ENCODE results near the gene SRD5A1. TPM values are rescaled to one million over a fixed set of nuclear protein-coding genes. Genes with fewer than 3 reads are reported as not detected.

Gene SRD5A1
- total RNA-seq, 1 donor from 2014 or later = 10.1 TPM

DNA sequence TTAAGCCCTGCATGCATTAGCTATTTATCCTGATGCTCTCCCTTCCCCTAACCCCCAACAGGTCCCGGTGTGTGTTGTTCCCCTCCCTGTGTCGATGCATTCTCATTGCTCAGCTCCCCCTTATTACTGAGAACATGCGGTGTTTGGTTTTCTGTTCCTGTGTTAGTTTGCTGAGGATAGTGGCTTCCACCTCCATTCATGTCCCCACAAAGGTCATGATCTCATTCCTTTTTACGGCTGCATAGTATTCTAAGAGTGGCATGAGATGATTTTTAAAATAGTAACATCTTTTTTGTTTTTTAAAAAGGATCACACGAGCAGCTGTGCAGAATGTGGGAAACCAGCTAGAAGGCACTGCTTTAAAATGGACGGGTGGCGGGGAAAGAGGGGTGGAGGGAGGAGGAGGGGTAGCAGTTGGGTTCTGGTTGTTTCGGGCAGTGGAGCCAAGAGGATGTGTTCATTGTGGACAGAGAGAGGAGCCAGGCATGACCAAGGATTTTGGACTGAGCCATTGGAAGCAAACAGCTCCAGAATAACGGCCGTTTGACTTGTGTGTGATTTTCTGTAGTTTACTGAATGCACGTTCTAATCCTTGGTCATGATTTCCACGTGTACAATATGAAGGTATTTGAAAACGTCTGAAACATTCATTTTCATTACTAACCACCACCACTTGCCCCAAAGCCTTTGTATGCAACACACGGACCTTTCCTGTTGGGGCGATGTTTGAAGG, 78.3 kb downstream of the SRD5A1 start:
- intact Hi-C loops (cut with micrococcal nuclease) = loop anchor here (1.0 to 5.0 kb wide), 4 partner anchors 17 to 1188 kb away; partner anchors contain the start of gene CFAP90

DNA sequence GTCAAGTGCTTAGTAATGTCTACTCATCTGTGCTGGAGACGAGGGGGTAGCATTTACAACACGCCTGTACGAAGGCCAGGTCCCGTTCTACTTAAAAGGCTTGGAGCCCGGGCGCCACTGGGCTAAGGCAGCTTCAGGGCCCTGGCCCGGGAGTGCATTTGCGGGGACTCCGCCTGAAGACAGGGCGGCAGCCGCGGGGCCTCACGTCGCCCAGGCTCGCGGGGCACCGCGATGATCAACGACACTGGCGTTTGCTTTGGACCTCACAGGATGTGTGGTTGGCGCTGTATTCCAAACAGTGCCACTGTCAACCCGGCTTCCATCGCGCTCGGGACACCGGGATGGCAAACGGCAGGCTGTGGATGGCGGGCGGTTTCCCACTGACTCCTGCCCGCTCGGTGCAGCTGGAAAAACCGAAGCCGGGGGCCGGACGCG, 78.9 kb downstream of the SRD5A1 start:
- intact Hi-C loops (cut with micrococcal nuclease) = loop anchor here (1.0 to 5.0 kb wide), 4 partner anchors 17 to 1189 kb away; partner anchors contain the start of gene CFAP90

DNA sequence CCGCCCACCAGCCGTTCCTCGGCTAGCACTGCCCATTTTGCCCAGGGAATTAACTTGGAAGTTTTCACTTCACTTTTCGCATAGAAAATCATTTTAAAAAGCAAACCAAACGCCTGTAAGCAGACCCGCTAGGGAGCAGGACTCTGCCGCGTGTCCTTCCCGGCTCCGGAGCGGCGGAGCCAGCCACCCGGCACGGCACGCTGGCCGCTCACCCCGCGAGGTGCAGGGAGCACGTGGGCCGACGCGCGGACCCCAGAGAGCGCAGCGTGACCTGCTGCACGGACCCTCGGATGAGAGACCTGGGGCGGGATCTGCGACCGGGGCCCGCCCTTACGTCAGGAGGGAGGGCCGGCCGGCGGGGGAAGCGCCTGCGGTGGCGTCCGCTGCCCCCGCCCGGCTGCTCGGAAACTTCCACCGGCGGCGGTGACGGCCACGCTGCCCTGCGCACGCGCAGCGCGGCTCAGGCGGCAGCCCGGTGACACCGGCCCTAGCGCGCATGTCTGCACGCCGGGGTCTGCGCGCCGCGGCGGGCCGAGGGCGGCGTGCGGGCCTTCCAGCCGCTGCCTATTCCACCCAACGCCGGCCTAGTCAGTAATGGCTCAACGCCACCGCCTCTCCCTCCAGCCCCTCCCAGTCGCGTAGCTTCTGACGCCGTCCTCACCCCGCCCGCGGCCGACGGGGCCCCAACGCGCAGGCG, 79.5 kb downstream of the SRD5A1 start:
- intact Hi-C loops (cut with micrococcal nuclease) = loop anchor here (1.0 to 5.0 kb wide), 10 partner anchors 10 to 1290 kb away; partner anchors contain the start of genes CFAP90, ICE1, MED10 and NSUN2

DNA sequence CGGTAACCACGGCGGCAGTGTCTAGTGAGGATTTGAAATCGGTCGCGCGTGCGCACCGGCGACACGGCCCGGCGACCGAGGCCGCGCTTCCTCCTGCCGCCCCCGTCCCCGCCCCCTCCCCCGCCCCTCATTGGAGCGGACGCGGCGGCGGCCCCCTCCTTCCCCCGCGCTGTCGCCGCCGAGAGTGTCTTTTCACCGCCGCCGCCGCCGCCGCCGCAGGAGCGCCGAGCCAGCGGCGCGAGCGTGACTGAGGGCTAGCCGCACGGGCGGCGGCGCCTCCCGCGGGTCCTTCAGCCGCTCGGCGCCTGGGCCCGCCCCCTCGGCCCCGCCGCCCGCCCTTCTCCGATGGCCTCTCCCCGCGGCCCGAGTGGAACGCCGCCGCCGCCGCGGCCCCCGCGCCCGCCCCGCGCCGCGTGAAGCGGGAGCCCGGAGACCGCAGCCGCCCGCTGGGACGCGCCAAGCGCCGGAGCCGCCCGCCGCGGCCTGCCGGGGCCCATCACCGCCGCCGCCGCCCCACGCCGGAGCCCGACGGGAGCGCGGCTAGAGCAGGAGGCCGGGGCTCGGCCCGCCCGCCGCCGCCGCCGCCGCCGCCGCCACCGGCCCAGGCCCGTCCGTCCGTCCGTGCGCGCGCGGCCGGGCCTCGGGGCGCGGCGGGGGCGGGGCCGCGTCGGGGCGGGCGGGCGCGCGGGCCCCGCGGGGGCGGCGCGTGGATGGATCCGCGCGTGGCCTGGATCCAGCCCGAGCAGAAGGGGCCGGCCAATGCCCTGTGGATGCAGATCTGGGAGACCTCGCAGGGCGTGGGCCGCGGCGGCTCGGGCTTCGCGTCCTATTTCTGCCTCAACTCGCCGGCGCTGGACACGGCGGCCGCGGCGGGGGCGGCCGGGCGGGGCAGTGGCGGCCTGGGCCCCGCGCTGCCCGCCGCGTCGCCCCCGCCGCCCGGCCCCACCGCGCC, 80.3 kb downstream of the SRD5A1 start, which contains the start of gene TENT4A:
Gene TENT4A, plus strand, starts transcription at position 159 of the 952 bp plus-strand sequence. Its CDS starts 552 bp downstream, at position 711.
- intact Hi-C loops (cut with micrococcal nuclease) = loop anchor here (1.0 to 5.0 kb wide), 9 partner anchors 9 to 1291 kb away; partner anchors contain the start of genes CFAP90, FASTKD3, ICE1 and MED10

DNA sequence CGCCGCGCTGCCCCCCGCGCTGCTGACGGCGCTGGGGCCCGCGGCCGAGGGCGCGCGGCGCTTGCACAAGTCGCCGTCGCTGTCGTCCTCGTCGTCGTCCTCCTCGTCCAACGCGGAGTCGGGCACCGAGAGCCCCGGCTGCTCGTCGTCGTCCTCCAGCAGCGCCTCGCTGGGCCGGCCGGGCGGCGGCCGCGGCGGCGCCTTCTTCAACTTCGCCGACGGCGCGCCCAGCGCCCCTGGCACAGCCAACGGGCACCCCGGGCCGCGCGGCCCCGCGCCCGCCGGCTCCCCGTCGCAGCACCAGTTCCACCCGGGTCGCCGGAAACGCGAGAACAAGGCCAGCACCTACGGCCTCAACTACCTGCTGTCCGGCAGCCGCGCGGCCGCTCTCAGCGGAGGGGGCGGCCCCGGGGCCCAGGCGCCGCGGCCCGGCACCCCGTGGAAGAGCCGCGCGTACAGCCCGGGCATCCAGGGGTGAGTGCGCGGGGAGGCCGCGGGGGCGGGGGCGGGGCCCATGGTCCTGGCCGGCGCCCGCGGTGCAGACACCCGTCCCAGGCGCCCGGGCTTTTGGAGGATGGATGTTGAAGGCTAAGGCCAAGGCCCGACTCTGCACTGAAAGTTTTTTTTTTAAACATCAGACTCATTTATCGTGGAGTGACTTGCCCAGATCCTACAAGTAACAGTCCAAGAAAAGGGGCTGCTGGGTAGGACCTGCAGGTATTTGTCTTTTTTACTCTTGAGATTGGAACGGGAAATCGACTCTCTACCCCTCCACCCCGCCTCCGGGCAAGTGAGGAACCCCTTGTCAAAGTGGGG, 81.2 kb downstream of the SRD5A1 start:
- intact Hi-C loops (cut with micrococcal nuclease) = loop anchor here (1.0 to 5.0 kb wide), 2 partner anchors 1138 to 1155 kb away; partner anchors contain the start of genes CFAP90, FASTKD3 and MTRR

DNA sequence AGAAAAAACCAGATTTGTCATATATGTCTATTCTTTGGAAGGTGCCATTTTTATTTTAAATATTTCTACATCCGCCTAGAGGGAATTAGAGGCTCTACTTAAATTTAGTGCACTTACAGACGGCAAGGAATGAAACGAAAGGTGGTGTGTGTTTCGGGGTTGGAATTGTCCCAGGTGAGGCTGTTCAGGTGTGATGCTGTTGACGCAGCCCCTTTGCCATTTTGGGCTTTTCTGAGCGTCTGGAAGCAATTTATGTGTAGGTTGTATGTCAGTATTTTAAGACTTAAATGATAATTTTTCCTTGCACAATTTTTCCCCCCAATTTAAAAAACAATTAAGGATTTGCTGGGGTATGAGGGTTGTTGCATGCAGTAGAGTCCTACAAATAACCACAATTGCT, 82.0 kb downstream of the SRD5A1 start:
- intact Hi-C loops (cut with micrococcal nuclease) = no loop called here

DNA sequence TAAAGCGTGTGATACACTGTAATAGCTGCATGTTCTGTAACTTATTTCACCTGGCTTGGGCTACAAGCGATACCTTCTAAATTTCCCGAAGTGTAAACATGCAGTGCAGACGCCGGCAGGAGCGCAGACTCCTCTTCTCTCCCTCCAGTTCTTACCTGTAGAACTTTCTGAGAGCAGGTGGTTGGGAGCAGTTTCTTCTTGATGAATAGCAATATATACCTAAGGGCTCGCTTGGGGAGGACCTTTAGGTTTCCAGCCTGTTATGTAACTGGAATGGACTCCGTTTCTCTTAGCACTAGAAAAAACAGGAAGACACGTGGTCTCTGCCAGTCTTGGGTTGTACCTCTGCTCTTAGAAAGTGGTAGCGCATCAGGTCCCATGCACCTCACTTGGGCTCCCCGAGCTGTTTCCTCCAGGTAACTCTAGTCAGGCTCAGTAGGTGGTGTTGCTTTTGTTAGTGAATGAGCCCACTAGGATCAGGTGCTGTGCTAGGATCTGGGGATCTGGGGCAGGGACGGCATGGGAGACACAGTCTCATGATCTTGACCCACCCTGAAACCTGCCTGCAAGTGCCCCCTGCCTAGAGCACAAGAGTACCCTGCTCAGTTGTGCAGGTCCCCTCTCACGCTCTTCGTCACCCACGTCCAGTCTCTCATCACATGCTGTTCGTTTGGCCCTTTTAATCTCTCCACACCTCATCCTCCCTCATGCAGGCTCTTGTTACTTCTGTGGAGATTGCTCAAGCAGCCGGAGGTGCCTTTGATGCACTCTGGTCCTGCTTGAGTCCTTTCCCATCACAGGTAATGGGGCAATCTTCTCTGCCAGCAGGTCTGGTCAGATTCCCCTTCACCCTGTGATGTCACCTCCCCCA, 82.8 kb downstream of the SRD5A1 start:
- intact Hi-C loops (cut with micrococcal nuclease) = loop anchor here (1.0 kb wide), 1 partner anchor 356 kb away; no protein-coding TSS in a partner anchor

DNA sequence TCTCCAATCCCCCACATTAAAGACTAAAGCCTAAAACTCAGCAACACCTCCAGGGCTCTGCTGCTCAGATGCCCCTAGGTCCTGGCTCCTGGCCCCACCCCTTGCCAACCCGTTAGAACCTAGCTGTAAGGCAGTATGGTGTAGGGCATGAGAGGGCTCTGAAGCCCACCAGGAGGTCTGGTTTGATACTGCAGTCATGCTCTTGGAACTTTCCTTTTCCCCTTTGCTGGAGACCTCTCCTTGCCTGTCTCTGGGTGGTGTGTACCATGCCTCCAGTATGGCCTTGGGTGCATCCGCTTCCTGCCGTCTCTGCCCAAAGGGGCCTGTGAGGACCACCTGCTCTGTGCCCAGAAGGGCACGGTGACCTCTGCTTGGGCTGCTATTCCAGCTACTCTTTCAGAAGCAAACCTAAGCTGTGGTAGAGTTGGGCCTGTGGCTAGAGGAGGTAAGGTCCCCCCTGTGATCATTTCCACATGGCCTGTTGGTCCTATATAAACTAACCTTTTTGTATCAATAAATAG, 83.4 kb downstream of the SRD5A1 start:
- intact Hi-C loops (cut with micrococcal nuclease) = loop anchor here (1.0 kb wide), 1 partner anchor 356 kb away; no protein-coding TSS in a partner anchor

DNA sequence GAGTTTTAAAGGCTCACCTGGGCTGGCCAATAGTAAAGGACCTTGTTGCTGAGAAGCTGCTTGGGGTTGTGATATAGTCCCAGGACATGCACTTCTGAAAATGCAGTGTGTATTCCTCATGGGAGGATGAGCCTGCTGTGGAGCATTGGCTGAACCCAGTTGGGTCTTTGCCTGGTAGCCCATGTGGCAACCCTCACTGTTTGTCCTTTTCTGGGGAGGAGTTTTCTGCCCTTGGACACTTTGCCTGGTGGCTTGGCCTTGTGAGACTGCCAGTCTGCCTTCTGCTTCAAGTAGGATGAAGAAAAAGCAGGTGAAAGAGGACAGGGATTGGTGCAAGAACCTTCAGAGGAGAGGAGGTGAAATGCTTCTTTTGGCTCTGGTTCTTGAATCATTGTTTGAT, 84.0 kb downstream of the SRD5A1 start:
- intact Hi-C loops (cut with micrococcal nuclease) = no loop called here

DNA sequence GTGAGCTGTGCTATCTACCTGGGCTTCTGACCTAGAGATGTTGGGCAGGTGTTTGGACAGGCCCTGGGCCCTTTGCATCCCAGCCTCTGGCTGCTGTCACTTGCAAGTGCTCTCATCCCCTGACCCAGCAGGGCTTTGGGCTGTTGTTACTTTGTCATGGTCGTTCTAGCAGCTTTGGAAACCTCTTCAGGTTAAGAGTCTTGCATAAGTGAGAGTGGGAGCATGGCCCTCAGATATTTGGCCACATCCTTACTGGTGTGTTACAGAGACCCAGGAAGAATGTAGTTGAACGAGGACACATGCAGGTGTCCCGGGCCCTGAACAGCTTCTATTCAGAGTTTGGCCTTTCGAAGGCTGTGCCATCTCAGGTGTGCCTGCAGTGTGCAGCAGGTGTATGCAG, 84.4 kb downstream of the SRD5A1 start:
- intact Hi-C loops (cut with micrococcal nuclease) = no loop called here

DNA sequence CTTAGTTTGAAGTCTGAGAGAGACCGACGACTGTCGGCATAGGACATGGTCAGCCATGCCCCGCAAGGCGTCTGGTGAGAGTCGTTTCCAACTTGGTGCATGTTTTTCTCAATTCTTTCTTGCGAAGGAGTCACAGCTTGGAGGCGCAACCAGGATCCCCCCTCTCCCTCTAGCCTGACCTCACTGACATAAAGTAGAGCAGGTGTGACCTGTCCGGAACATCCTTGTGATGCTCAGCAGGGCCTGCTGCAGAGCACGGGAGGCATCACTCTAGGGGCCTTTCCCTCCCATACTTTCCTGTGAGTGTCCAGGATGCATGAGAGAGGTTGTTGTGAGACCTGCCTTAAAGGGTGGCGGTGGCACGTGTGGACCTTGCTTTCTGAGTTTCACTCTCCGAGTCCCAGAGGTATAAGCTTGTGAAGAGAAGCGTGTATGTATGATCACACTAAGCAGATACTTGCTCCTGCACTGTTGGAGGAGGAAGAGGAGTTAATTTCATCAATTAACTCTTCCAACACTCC, 85.0 kb downstream of the SRD5A1 start:
- intact Hi-C loops (cut with micrococcal nuclease) = no loop called here

DNA sequence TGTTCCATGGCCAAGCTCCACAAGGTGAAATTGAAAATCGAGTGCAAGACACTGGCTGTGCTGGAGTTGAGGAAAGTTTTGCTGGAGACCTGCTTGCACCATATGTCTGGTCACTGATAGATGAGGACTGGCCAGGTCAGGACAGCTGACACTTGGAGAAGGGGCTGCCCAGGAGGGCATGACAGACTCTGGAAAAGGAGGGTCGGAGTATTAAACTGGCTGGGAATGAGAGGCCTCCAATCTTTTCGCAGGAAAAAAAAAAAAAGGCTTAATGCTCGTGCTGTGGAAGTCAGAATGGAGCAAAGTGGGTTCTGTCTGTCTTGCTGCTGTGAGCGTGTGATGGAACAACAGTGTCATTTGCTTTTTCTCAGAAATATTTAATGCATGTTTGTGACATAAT, 85.5 kb downstream of the SRD5A1 start:
- intact Hi-C loops (cut with micrococcal nuclease) = no loop called here

DNA sequence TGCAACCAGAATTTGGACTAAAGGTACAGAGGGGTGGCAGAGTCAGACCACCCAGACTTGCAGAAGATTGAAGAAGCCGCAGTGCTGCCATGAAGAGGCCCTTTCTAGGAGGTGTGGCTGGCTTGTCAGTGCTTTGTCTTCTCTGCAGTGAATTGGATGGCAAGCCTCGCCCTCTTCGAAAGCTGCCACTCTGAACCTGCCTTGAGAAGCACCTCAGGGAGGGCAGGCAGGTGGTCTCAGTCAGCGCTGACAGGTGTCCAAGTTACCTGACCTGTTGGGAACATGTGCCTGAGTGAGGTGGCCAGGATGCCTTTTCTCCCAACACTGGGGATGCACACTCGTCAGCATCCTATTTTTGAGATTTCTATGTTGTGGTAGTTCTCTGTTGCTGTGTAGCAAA, 86.2 kb downstream of the SRD5A1 start:
- intact Hi-C loops (cut with micrococcal nuclease) = no loop called here

DNA sequence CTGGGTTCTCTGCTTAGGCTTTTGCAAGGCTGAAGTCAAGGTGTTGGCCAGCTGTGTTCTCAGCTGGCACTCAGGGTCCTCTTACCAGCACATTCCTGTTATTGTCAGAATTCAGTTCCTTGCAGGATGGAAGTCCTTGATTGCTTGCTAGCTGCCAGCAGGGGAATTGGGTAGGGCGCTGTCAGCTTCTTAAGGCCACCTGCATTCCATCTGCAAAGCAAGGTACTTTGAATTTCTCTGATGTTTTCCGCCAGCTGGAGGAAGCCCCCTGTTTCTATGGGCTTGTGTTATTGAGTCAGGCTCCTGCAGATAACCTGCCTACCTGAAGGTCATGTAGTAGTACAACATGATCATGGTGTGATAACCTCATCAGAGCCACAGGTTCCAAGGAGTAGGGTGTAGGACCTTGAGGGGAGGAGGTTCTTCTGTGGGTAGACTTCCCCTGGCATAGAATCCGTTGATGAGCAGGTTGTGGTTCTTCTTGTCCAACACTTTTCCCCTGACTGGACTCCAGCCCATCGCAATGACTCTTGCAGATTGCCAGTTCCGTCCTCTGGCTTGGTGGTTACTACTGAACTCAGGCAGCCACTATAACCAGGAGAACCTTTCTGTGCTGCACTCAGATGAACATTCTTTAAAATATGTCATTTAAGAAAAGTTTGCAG, 86.8 kb downstream of the SRD5A1 start:
- intact Hi-C loops (cut with micrococcal nuclease) = no loop called here

DNA sequence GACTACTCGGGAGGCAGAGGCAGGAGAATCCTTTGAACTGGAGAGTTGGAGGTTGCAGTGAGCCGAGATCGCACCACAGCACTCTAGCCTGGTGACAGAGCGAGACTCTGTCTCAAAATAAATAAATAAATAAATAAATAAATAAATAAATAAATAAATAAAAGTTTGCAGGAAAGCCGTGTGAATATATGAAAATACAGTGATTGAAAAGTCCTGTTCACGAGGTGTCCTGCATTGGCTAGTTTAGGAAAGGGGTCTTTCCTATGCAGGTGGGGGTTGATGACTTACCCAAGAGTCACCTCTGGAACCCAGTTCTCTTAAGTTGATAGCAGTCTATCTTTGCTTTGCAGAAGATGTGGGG, 87.3 kb downstream of the SRD5A1 start:
- intact Hi-C loops (cut with micrococcal nuclease) = no loop called here

DNA sequence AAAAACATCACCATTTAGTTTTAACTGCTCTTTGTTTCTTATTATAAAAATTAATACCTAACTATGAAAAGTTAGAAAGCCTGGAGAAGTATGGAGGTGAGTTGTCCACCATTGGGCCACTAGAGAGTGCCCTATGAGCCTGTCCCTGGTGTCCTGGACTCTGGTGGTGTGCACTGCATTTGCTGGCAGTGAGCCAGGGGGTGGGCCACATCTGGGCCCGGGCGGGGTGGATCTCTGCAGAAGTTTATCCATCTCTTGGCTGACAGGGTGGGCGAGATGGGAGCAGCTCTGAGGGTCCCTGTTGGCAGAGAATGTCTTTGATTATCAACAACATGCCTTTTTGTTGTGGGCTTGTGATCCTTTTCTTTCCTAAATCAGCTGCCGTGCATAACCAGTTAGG, 88.2 kb downstream of the SRD5A1 start:
- intact Hi-C loops (cut with micrococcal nuclease) = no loop called here

DNA sequence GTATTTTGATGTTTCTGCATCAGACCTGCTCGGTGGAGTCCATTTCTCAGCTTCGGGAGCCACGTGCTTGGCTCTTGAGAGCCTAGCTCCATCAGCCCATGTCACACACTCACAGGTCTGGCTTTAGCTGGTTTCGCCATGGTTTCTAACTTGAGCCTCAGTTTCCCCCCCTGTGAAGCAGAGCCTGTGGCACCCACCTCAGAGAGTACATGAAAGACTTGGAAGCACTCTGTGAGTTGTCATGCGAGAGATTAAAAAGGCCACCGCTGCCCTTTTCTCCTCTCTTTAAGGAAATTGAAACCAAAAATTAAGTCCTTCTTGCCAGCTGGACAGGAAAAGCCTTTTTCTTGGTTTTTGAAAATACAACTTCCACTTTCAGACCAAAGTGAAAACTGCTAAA, 88.8 kb downstream of the SRD5A1 start:
- intact Hi-C loops (cut with micrococcal nuclease) = loop anchor here (1.0 kb wide), 1 partner anchor 9 kb away; the partner anchor contains the start of gene TENT4A

Measured in T-helper 1 cell treated with Interleukin-12 subunit alpha and Interleukin-12 subunit beta and Interleukin-4 antibody, amounts not matched to agents 30 ng/mL and 1 ng/mL, for 36 hours (primary cell).